ENCODE data around the gene ABCA1. TPM values are rescaled to one million over a fixed set of nuclear protein-coding genes. Genes with fewer than 3 reads are reported as not detected.

The ABCA1 gene
- total RNA-seq, 4 donors from 2014 or later: 101 to 182 (median 151) TPM

GRCh38 chr9:104826911-104827310 is 101.0 kb downstream of the ABCA1 start:
- TF ChIP-seq CTCF (IDR thresholded peaks at IDR 0.05; ENCODE audit: low read depth): no peak

GRCh38 chr9:104826079-104826775 is 101.7 kb downstream of the ABCA1 start:
- TF ChIP-seq CTCF (IDR thresholded peaks at IDR 0.05; ENCODE audit: low read depth): no peak

GRCh38 chr9:104820336-104820735 is 107.6 kb downstream of the ABCA1 start:
- TF ChIP-seq CTCF (IDR thresholded peaks at IDR 0.05; ENCODE audit: low read depth): no peak

- no peak for TF ChIP-seq CTCF (IDR thresholded peaks at IDR 0.05; ENCODE audit: low read depth)
Measured at GRCh38 chr9:104819033-104819432, 108.9 kb downstream of the ABCA1 start.

- no peak for TF ChIP-seq CTCF (IDR thresholded peaks at IDR 0.05; ENCODE audit: low read depth)
Measured at GRCh38 chr9:104817437-104817836, 110.5 kb downstream of the ABCA1 start.

- TF ChIP-seq CTCF (IDR thresholded peaks at IDR 0.05; ENCODE audit: low read depth): no peak
Measured at GRCh38 chr9:104815851-104816565, 111.9 kb downstream of the ABCA1 start.
